Measurements from ENCODE around the gene ACKR3. TPM values are rescaled to one million over a fixed set of nuclear protein-coding genes. Genes with fewer than 3 reads are reported as not detected.

ACKR3 gene
- total and polyA plus RNA-seq, 2 donors (not counting 1 experiment from before 2014, with no cell fraction given) = 7.1 to 15.3 TPM

DNA sequence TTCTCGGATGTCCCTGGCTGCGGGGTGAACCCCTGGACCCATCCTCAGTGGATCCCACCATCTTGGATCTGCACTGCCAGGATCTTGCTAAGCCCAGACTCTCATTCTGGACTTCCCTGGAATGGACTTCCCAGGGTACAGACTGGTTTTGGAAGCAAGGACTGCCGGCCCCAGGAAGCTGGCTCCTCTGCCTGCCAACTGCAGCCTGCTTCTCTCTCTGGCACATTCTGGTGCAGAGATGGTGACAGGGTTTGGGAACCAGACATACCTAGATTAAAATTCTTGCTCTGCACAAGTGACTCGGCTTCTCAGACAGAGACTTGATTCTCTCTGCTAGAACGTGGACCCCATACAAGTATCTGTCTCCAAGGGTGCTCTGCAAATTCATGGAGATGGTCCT is 29.4 kb downstream of the ACKR3 start:
- Mint-ChIP-seq H3K27me3 (peaks cover 6% of the 10 kb centered on the region), H3K27ac (no peak overlapping the region), H3K9me3 (ENCODE audit: insufficient read depth) (peaks cover 3% of the 10 kb centered on the region), H3K4me1 (peaks cover 10% of the 10 kb centered on the region), H3K4me3 (no peak overlapping the region)
- no peaks in the 10 kb centered on the region for H3K36me3 ChIP-seq (replicated peaks in 1 of 2; ENCODE audit: control extremely low read depth in 1 of 2, control insufficient read depth in 1 of 2, extremely low read depth in 1 of 2, insufficient read depth in 2 of 2, low read length in 1 of 2)
- H3K27ac ChIP-seq (ENCODE audit: low read length in 2 of 2) = no peak overlapping the region
- intact Hi-C loops (cut with micrococcal nuclease) = no loop called here
- H3K4me1 ChIP-seq (ENCODE audit: control insufficient read depth in 2 of 2, insufficient read depth in 2 of 2, low read length in 2 of 2) = no peaks in the 10 kb centered on the region
- ATAC-seq (ENCODE audit: low read depth) (no peak), DNase-seq (no peak)
- no peaks in the 10 kb centered on the region for H4K20me1 ChIP-seq (ENCODE audit: control insufficient read depth, insufficient read depth, low read length, poor library complexity, severe bottlenecking)
- ChIA-PET CTCF (no interaction called here), POLR2A (no interaction called here)
- no peak overlapping the region for H3K9ac ChIP-seq (ENCODE audit: low read length)
- TF ChIP-seq, protein P1, sequence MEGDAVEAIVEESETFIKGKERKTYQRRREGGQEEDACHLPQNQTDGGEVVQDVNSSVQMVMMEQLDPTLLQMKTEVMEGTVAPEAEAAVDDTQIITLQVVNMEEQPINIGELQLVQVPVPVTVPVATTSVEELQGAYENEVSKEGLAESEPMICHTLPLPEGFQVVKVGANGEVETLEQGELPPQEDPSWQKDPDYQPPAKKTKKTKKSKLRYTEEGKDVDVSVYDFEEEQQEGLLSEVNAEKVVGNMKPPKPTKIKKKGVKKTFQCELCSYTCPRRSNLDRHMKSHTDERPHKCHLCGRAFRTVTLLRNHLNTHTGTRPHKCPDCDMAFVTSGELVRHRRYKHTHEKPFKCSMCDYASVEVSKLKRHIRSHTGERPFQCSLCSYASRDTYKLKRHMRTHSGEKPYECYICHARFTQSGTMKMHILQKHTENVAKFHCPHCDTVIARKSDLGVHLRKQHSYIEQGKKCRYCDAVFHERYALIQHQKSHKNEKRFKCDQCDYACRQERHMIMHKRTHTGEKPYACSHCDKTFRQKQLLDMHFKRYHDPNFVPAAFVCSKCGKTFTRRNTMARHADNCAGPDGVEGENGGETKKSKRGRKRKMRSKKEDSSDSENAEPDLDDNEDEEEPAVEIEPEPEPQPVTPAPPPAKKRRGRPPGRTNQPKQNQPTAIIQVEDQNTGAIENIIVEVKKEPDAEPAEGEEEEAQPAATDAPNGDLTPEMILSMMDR (IDR thresholded peaks at IDR 0.05) = no peak
- no peak for TF ChIP-seq EZH2 (IDR thresholded peaks at IDR 0.05; ENCODE audit: borderline replicate concordance, insufficient read depth, low read depth, low read length, poor library complexity, severe bottlenecking)
- 93% methylated on average over 5 of the region's 5 CpGs for WGBS (ENCODE audit: insufficient coverage)
- H3K79me2 ChIP-seq (ENCODE audit: control insufficient read depth, insufficient read depth, low read length) = no peaks in the 10 kb centered on the region
- H3K27me3 ChIP-seq (replicated peaks in 1 of 4; ENCODE audit: control extremely low read depth in 1 of 4, control insufficient read depth in 3 of 4, insufficient read depth in 4 of 4, low read length in 3 of 4) = peaks cover 0 to 3% (median 0%) of the 10 kb centered on the region in 4 experiments
- H3K9me3 ChIP-seq (ENCODE audit: control extremely low read depth in 1 of 3, control insufficient read depth in 2 of 3, insufficient read depth in 1 of 3, low read length in 2 of 3) = peaks cover 0 to 12% (median 0%) of the 10 kb centered on the region in 3 donors
- no peak overlapping the region for H2AFZ ChIP-seq (ENCODE audit: insufficient read depth, low read depth, low read length, poor library complexity, severe bottlenecking)
- no peak overlapping the region for H3K4me3 ChIP-seq (ENCODE audit: control extremely low read depth in 1 of 5, extremely low read depth in 1 of 5, insufficient read depth in 1 of 5, low read depth in 2 of 5, low read length in 4 of 5)
- no peak overlapping the region for H3K4me2 ChIP-seq (replicated peaks; ENCODE audit: low read depth, low read length, poor library complexity, severe bottlenecking)

DNA sequence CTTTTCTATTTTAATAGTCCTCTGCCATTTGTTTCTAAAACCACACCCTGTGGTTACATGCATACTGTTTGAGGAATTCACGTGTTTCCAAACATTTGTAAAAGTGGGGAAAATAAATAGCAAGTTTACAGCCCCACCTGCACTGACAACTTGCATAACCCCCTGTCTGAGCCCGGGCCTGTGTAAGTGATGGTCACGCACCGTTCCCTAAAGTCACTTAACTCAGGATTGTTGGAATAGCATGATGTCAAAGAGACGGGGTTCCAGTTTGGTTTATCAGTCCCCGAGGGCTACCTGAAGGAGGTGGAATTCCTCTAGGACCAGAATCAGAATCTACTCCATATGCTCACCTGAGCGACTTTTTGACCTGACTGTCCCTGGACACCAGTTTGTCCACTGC is 30.5 kb downstream of the ACKR3 start:
- POLR2A ChIA-PET = no interaction called here
- H3K9me3 Mint-ChIP-seq (ENCODE audit: insufficient read depth) = peaks cover 3% of the 10 kb centered on the region
- Histone ChIP-seq H2AFZ (ENCODE audit: insufficient read depth, low read depth, low read length, poor library complexity, severe bottlenecking) (no peak overlapping the region), H3K27me3 (replicated peaks in 1 of 4; ENCODE audit: control extremely low read depth in 1 of 4, control insufficient read depth in 3 of 4, insufficient read depth in 4 of 4, low read length in 3 of 4) (peaks cover 0 to 3% (median 0%) of the 10 kb centered on the region in 4 experiments), H3K9me3 (ENCODE audit: control extremely low read depth in 1 of 3, control insufficient read depth in 2 of 3, insufficient read depth in 1 of 3, low read length in 2 of 3) (peaks cover 0 to 12% (median 0%) of the 10 kb centered on the region in 3 donors), H4K20me1 (ENCODE audit: control insufficient read depth, insufficient read depth, low read length, poor library complexity, severe bottlenecking) (no peaks in the 10 kb centered on the region), H3K27ac (ENCODE audit: low read length in 2 of 2) (no peak overlapping the region), H3K4me2 (replicated peaks; ENCODE audit: low read depth, low read length, poor library complexity, severe bottlenecking) (no peak overlapping the region), H3K36me3 (replicated peaks in 1 of 2; ENCODE audit: control extremely low read depth in 1 of 2, control insufficient read depth in 1 of 2, extremely low read depth in 1 of 2, insufficient read depth in 2 of 2, low read length in 1 of 2) (no peaks in the 10 kb centered on the region), H3K79me2 (ENCODE audit: control insufficient read depth, insufficient read depth, low read length) (no peaks in the 10 kb centered on the region), H3K4me3 (ENCODE audit: control extremely low read depth in 1 of 5, extremely low read depth in 1 of 5, insufficient read depth in 1 of 5, low read depth in 2 of 5, low read length in 4 of 5) (no peak overlapping the region), H3K9ac (ENCODE audit: low read length) (no peak overlapping the region), H3K4me1 (ENCODE audit: control insufficient read depth in 2 of 2, insufficient read depth in 2 of 2, low read length in 2 of 2) (no peaks in the 10 kb centered on the region)
- DNase-seq = no peak
- WGBS (ENCODE audit: insufficient coverage) = 93% methylated on average over 3 of the region's 7 CpGs
- TF ChIP-seq, protein P1 (IDR thresholded peaks at IDR 0.05) = no peak
- no peak for TF ChIP-seq EZH2 (IDR thresholded peaks at IDR 0.05; ENCODE audit: borderline replicate concordance, insufficient read depth, low read depth, low read length, poor library complexity, severe bottlenecking)
- intact Hi-C loops (cut with micrococcal nuclease) = no loop called here
- CTCF ChIA-PET = no interaction called here
- H3K27ac Mint-ChIP-seq = no peak overlapping the region
- H3K4me1 Mint-ChIP-seq = peaks cover 10% of the 10 kb centered on the region
- ATAC-seq (ENCODE audit: low read depth) = no peak
- H3K4me3 Mint-ChIP-seq = no peak overlapping the region
- peaks cover 13% of the 10 kb centered on the region for H3K27me3 Mint-ChIP-seq
